ENCODE data around the gene TNNT3. TPM values are rescaled to one million over a fixed set of nuclear protein-coding genes. Genes with fewer than 3 reads are reported as not detected.

The TNNT3 gene
- total RNA-seq, 1 donor, result not detected

DNA sequence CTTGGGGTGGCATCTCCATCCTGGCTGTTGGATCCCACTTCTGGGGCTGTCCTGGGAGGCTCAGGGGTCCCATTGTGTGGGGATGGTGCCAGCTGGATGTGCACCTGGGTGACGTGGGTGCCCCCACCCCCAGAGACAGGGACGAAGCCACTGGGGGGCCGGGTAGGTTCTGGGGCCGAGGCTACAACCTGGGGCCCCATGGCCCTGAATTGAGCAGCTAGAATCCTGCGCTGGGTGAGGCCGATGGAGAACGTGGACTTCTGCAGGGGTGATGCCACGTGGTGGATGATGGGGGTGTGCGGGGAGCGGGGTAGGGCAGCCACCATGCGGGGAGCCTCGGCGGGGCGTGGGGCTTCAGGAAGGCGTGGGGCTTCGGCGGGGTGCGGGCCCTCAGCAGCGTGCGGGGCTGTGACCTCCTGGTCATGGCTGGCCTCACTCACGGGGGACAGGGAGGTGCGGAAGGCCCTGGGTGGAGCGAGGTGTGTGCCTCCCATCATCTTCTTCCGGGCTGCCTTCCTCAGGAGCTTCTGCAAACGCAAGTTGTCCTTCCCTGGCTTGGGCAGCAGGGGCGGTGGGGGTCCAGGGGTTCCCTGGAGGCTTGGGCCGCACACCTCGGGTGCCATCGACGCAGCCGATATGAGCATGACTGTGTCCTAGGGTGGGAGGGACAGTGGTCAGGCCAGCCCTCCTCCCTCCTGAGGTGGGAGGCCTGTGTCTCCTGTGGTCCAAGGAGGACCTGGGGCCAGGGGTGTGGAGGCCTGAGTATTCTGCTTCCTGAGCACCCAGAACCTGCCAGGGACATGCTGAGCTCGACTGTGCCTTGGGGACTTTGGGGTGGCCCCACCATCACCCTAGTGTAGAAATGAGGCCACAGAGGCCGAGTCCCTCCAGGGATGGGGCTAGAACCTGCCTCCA lies 29.3 kb upstream of the TNNT3 start:
- DNase-seq (ENCODE audit: low read depth), result no peak
- TF ChIP-seq, protein P1, sequence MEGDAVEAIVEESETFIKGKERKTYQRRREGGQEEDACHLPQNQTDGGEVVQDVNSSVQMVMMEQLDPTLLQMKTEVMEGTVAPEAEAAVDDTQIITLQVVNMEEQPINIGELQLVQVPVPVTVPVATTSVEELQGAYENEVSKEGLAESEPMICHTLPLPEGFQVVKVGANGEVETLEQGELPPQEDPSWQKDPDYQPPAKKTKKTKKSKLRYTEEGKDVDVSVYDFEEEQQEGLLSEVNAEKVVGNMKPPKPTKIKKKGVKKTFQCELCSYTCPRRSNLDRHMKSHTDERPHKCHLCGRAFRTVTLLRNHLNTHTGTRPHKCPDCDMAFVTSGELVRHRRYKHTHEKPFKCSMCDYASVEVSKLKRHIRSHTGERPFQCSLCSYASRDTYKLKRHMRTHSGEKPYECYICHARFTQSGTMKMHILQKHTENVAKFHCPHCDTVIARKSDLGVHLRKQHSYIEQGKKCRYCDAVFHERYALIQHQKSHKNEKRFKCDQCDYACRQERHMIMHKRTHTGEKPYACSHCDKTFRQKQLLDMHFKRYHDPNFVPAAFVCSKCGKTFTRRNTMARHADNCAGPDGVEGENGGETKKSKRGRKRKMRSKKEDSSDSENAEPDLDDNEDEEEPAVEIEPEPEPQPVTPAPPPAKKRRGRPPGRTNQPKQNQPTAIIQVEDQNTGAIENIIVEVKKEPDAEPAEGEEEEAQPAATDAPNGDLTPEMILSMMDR (IDR thresholded peaks at IDR 0.05; ENCODE audit: insufficient read depth, low read depth, low read length), result no peak
- no peak overlapping the region for H3K4me3 ChIP-seq (ENCODE audit: low read depth, low read length)

DNA sequence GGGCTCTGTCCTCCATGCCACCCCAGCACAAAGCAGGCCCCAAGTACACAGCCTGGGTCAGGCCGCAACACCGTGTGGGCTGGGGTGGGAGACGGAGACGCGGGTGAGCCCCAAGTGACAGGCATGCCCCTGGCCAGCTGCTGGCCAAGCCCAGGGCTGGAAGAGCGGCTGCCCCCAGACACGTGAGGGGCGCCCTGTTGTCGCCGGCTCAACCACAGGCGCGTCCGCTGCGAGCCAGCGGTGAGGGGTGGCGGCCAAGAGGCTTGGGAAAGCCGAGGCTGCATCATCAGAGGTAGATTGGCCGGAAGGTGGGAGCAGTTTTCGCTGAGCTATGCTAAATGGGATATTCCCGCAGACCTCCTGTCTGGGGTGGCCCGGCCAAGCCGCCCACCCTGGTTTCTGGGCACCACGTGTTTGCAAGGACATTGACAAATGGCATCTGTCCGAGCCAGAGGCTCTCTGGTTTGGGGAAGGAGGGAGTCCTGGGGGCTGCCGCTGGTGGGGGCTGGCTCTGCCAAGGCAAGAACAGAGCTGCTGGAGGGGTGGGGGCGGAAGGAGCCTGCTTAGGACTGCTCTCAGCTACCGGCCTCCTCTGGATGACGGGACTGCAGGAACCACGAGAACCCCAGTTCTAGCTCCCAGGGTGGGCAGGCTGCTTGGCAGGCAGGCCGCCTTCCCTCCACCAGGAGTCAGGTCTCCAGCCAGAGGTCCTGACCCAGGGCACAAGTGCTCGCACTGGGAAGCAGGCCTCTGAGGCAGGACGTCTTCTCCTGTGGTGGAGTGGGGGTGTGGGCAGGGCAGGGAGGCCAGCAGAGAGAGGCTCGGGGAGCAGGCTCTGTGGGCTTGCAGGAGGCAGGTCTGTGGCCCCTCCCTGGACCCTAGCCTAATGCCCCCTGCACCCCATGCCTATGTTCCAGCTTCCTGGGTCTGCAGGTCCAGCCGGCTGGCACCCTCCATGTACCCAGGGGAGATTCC lies 28.4 kb upstream of the TNNT3 start:
- no peak for DNase-seq (ENCODE audit: low read depth)
- no peak overlapping the region for H3K4me3 ChIP-seq (ENCODE audit: low read depth, low read length)
- TF ChIP-seq, protein P1 (IDR thresholded peaks at IDR 0.05; ENCODE audit: insufficient read depth, low read depth, low read length), result no peak

DNA sequence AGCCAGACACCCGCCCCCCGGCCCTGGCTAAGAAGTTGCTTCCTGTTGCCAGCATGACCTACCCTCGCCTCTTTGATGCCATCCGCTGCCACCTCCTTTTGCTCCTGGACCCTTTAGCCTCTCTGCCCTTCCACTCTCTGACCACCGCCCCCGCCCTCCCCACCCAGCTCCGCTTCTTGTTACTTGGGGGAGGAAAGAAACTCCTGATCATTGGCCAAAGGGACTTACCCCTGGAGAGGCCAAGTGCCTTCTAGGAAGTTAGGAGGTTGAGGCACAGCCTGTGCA lies 27.7 kb upstream of the TNNT3 start, which contains the start of gene PRR33:
Gene PRR33, minus strand, starts transcription at position 65 of the 285 bp plus-strand sequence. CDS start 1,311 bp downstream, outside the sequence.
- no peak within 1 kb of the TSS for H3K4me3 ChIP-seq (ENCODE audit: low read depth, low read length)
- TF ChIP-seq, protein P1 (IDR thresholded peaks at IDR 0.05; ENCODE audit: insufficient read depth, low read depth, low read length), result no peak
- DNase-seq (ENCODE audit: low read depth), result no peak

DNA sequence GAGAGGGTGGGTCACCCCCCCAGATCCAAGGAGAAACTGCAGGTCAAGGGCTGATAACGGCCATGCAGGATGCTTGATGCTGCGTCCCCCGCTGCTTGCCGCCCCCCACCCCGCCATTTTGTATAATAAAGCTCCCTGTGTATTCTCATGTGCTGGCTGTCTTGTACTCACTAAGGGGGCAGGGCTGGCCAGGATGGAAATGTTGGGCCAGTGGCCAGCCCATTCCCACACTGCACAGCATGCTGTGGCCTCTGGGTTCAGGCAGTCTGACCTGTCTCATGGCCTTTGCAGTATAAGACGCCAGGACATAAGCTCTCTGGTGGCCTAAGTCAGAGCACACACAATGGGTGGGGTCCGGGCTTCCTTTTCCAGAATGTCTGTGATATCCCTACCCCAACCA lies 27.4 kb upstream of the TNNT3 start:
- TF ChIP-seq, protein P1 (IDR thresholded peaks at IDR 0.05; ENCODE audit: insufficient read depth, low read depth, low read length), result no peak
- H3K4me3 ChIP-seq (ENCODE audit: low read depth, low read length), result no peak overlapping the region
- no peak for DNase-seq (ENCODE audit: low read depth)

DNA sequence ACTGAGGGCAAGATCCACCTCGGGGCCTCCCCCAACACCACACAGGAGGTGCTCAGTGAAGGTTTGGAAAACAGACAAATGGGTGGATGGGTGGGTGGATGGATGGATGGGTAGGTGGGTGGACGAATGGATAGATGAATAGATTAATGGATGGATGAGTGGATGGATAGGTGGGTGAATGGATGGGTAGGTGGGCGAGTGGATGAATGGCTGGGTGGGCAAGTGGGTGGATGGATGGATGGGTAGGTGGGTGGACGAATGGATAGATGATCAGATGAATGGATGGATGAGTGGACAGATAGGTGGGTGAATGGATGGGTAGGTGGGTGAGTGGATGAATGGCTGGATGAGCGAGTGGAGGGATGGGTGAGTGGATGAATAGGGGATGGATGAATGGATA lies 26.9 kb upstream of the TNNT3 start:
- H3K4me3 ChIP-seq (ENCODE audit: low read depth, low read length), result no peak overlapping the region
- TF ChIP-seq, protein P1 (IDR thresholded peaks at IDR 0.05; ENCODE audit: insufficient read depth, low read depth, low read length), result no peak
- no peak for DNase-seq (ENCODE audit: low read depth)

DNA sequence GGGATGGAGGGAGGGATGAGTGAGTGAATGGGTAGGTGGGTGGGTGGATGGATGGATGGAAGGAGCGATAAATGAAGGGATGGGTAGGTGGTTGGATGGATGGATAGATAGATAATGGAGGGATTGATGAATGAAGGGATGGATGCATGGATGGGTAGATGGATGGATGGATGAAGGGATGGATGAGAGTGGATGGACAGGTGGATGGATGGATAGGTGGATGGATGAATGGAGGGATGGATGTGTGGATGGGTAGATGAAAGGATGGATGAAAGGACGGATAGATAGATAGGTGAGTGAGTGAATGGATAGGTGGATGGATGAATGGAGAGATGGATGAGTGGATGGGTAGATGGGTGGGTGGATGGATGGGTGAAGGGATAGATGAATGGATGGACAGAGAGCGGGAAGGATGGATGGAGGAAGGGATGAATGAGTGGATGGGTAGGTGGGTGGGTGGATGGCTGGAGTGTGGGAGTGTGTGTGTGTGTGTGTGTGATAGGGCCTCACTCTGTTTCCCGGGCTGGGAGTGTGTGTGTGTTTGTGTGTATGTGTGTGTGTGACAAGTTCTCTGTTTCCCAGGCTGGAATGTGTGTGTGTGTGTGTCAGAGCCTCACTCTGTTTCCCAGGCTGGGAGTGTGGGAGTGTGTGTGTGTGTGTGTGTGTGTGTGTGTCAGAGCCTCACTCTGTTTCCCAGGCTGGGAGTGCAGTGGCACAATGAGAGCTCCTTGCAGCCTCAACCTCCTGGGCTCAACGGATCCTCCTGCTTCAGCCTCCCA lies 25.7 kb upstream of the TNNT3 start:
- no peak for DNase-seq (ENCODE audit: low read depth)
- TF ChIP-seq, protein P1 (IDR thresholded peaks at IDR 0.05; ENCODE audit: insufficient read depth, low read depth, low read length), result no peak
- H3K4me3 ChIP-seq (ENCODE audit: low read depth, low read length), result no peak overlapping the region
